HEK293 (cell line): ENCODE data around the gene PGM2.

Experiments used
- CTCF ChIA-PET: fragments of 350-600 bp; formaldehyde crosslinking; extraction: SDS; loops from one replicate; lab custom pipeline; 2021; ENCODE audit warnings: antibody characterized with exemption; lab: Yijun Ruan, JAX
- POLR2A ChIA-PET: fragments of 300-600 bp; formaldehyde crosslinking; extraction: SDS; loops from one replicate; lab custom pipeline; 2020; ENCODE audit warnings: antibody characterized with exemption, inconsistent platforms; lab: Yijun Ruan, JAX
- H3K27ac ChIP-seq: fragments of 200-500 bp; sonication (Bioruptor generic); 2 replicates; pipeline ENCODE4 v1.5.1; 2014; ENCODE audit warnings: low read depth, low read length, control low read depth, inconsistent platforms; ENCODE audit errors: extremely low read depth
- H3K36me3 ChIP-seq, 2 experiments: fragments of 200-500 bp in 1 of 2; sonication (Bioruptor generic) in 1 of 2; 1 replicate in 1 of 2; 2 replicates in 1 of 2; pipeline ENCODE4 v1.5.1; 2014 to 2017; ENCODE audit warnings: inconsistent platforms in 2 of 2, low read length in 2 of 2; ENCODE audit not compliant: control insufficient read depth in 2 of 2, insufficient read depth in 1 of 2
- H3K4me1 ChIP-seq: fragments of 200-500 bp; sonication (Bioruptor generic); 2 replicates; pipeline ENCODE4 v1.5.1; 2014; ENCODE audit warnings: mild to moderate bottlenecking, low read length, inconsistent platforms; ENCODE audit not compliant: control insufficient read depth, insufficient read depth
- H3K4me3 ChIP-seq: 2 replicates; pipeline ENCODE4 v1.5.1; 2011; ENCODE audit warnings: low read depth, mild to moderate bottlenecking, control low read depth, low read length, moderate library complexity
- H3K9me3 ChIP-seq: fragments of 200-500 bp; sonication (Bioruptor generic); 2 replicates; pipeline ENCODE4 v1.5.1; 2014; ENCODE audit warnings: low read depth, low read length, inconsistent platforms; ENCODE audit not compliant: control insufficient read depth, insufficient read depth
- HOXC10 ChIP-seq: sonication (generic); formaldehyde crosslinking; IDR thresholded peaks from 2 replicates; pipeline ENCODE4 v1.8.1; 2023; ENCODE audit warnings: mild to moderate bottlenecking, missing genetic modification reagents
- KLF9 ChIP-seq: fragments of 450-650 bp; formaldehyde crosslinking; IDR thresholded peaks from 2 replicates; pipeline ENCODE4 v1.5.1; 2016; ENCODE audit warnings: missing biosample characterization, missing genetic modification characterization, low read depth
- MZF1 ChIP-seq: fragments of 450-650 bp; formaldehyde crosslinking; IDR thresholded peaks from 2 replicates; pipeline ENCODE4 v1.5.1; 2017; ENCODE audit warnings: missing biosample characterization, missing genetic modification characterization, borderline replicate concordance
- YY1 ChIP-seq: fragments of 450-650 bp; formaldehyde crosslinking; IDR thresholded peaks from 2 replicates; pipeline ENCODE4 v1.5.1; 2018; ENCODE audit warnings: missing biosample characterization, missing genetic modification characterization
- ZBTB7A ChIP-seq: fragments of 450-650 bp; formaldehyde crosslinking; IDR thresholded peaks from 2 replicates; pipeline ENCODE4 v1.5.1; 2016; ENCODE audit warnings: low read depth, missing biosample characterization, missing genetic modification characterization
- ZNF10 ChIP-seq: fragments of 450-650 bp; formaldehyde crosslinking; IDR thresholded peaks from 2 replicates; pipeline ENCODE4 v1.5.1; 2017; ENCODE audit warnings: missing biosample characterization, missing genetic modification characterization
- ZNF112 ChIP-seq: fragments of 450-650 bp; formaldehyde crosslinking; IDR thresholded peaks from 2 replicates; pipeline ENCODE4 v1.5.0; 2017; ENCODE audit warnings: missing biosample characterization, missing genetic modification characterization
- ZNF140 ChIP-seq: fragments of 450-650 bp; formaldehyde crosslinking; IDR thresholded peaks from 2 replicates; pipeline ENCODE4 v1.5.1; 2016; ENCODE audit warnings: missing biosample characterization, missing genetic modification characterization
- ZNF223 ChIP-seq: fragments of 450-650 bp; formaldehyde crosslinking; IDR thresholded peaks from 2 replicates; pipeline ENCODE4 v1.5.1; 2016; ENCODE audit warnings: missing biosample characterization, missing genetic modification characterization
- ZNF302 ChIP-seq: fragments of 450-650 bp; formaldehyde crosslinking; IDR thresholded peaks from 2 replicates; pipeline ENCODE4 v1.5.1; 2016; ENCODE audit warnings: missing biosample characterization, missing genetic modification characterization, low read depth
- ZNF394 ChIP-seq: fragments of 450-650 bp; formaldehyde crosslinking; IDR thresholded peaks from 2 replicates; pipeline ENCODE4 v1.5.1; 2016; ENCODE audit warnings: missing biosample characterization, missing genetic modification characterization, mild to moderate bottlenecking, moderate library complexity, borderline replicate concordance
- ZNF423 ChIP-seq: fragments of 450-650 bp; formaldehyde crosslinking; IDR thresholded peaks from 2 replicates; pipeline ENCODE4 v1.5.1; 2016; ENCODE audit warnings: missing biosample characterization, missing genetic modification characterization
- ZNF544 ChIP-seq: fragments of 450-650 bp; formaldehyde crosslinking; IDR thresholded peaks from 2 replicates; pipeline ENCODE4 v1.5.0; 2017; ENCODE audit warnings: missing biosample characterization, missing genetic modification characterization
- ZNF558 ChIP-seq: fragments of 450-650 bp; formaldehyde crosslinking; IDR thresholded peaks from 2 replicates; pipeline ENCODE4 v1.5.1; 2016; ENCODE audit warnings: missing biosample characterization, missing genetic modification characterization
- ZNF677 ChIP-seq: fragments of 450-650 bp; IDR thresholded peaks from 2 replicates; pipeline ENCODE4 v1.5.0; 2018; ENCODE audit warnings: missing biosample characterization, mild to moderate bottlenecking, missing genetic modification characterization, moderate library complexity
- ZNF707 ChIP-seq: fragments of 450-650 bp; formaldehyde crosslinking; IDR thresholded peaks from 2 replicates; pipeline ENCODE4 v1.5.1; 2016; ENCODE audit warnings: missing biosample characterization, missing genetic modification characterization
- ZNF776 ChIP-seq: fragments of 450-650 bp; formaldehyde crosslinking; IDR thresholded peaks from 2 replicates; pipeline ENCODE4 v1.5.0; 2017; ENCODE audit warnings: missing biosample characterization, missing genetic modification characterization, borderline replicate concordance
- ZNF785 ChIP-seq: fragments of 450-650 bp; formaldehyde crosslinking; IDR thresholded peaks from 2 replicates; pipeline ENCODE4 v1.5.1; 2016; ENCODE audit warnings: missing biosample characterization, missing genetic modification characterization
- ZNF792 ChIP-seq: fragments of 450-650 bp; formaldehyde crosslinking; IDR thresholded peaks from 2 replicates; pipeline ENCODE4 v1.5.1; 2016; ENCODE audit warnings: missing biosample characterization, missing genetic modification characterization
- ZNF843 ChIP-seq: fragments of 450-650 bp; formaldehyde crosslinking; IDR thresholded peaks from 2 replicates; pipeline ENCODE4 v1.5.1; 2016; ENCODE audit warnings: missing biosample characterization, missing genetic modification characterization
- ZSCAN30 ChIP-seq: fragments of 450-650 bp; IDR thresholded peaks from 2 replicates; pipeline ENCODE4 v1.5.1; 2018; ENCODE audit warnings: missing biosample characterization, mild to moderate bottlenecking, missing genetic modification characterization, moderate library complexity
- TF ChIP-seq, protein P1 (sequence below): fragments of 450-650 bp; formaldehyde crosslinking; optimal IDR thresholded peaks from 2 replicates; pipeline ENCODE3; 2016; ENCODE audit warnings: missing biosample characterization, mild to moderate bottlenecking, missing genetic modification characterization
- TF ChIP-seq, protein P2 (sequence below): fragments of 450-650 bp; formaldehyde crosslinking; IDR thresholded peaks from 2 replicates; pipeline ENCODE4 v1.5.1; 2017; ENCODE audit warnings: missing biosample characterization, missing genetic modification characterization
- TF ChIP-seq, protein P3 (sequence below): fragments of 450-650 bp; formaldehyde crosslinking; conservative IDR thresholded peaks from 2 replicates; pipeline ENCODE4 v1.5.1; 2016; ENCODE audit warnings: low read depth, missing biosample characterization, missing genetic modification characterization
- TF ChIP-seq, protein P4 (sequence below): fragments of 450-650 bp; formaldehyde crosslinking; IDR thresholded peaks from 2 replicates; pipeline ENCODE4 v1.5.1; 2017; ENCODE audit warnings: missing biosample characterization, missing genetic modification characterization
- TF ChIP-seq, protein P5 (sequence below): fragments of 450-650 bp; formaldehyde crosslinking; IDR thresholded peaks from 2 replicates; pipeline ENCODE4 v1.5.1; 2016; ENCODE audit warnings: missing biosample characterization, missing genetic modification characterization

Gene PGM2

DNA sequence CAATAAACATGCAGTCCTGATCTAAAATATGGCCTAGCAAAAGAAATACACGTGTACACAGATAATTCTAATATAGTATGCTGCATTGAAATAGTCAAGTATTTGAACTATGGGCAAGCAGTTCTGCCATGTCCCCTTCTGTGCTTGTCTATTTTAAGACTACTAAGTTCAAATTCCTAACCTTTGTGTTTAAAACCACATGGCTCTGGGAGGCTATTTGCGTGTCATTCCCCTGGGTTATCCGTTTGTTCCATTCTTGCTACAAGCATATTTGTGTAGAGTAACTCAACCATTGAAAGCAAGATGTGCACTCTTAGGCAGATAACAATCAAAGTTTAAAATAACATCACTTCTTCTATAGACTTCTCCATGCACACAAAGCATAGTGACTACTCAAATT, 39.0 kb downstream of the PGM2 start:
- ChIA-PET POLR2A (no interaction called here), CTCF (no interaction called here)
- Histone ChIP-seq H3K4me3 (no peak overlapping the region), H3K27ac (no peak overlapping the region), H3K4me1 (no peaks in the 10 kb centered on the region), H3K36me3 (peaks cover 0 to 51% of the 10 kb centered on the region in 2 experiments; a peak in 1 of 3 replicates), H3K9me3 (no peaks in the 10 kb centered on the region)
- TF ChIP-seq ZNF423 (tag by site-specific recombination): no peak
- TF ChIP-seq ZNF792 (tag by site-specific recombination): no peak
- no peak for TF ChIP-seq ZNF223 (tag by site-specific recombination)
- no peak for TF ChIP-seq ZSCAN30 (tag by site-specific recombination)
- TF ChIP-seq ZNF302 (tag by site-specific recombination): no peak
- no peak for TF ChIP-seq HOXC10
- TF ChIP-seq, protein P1, sequence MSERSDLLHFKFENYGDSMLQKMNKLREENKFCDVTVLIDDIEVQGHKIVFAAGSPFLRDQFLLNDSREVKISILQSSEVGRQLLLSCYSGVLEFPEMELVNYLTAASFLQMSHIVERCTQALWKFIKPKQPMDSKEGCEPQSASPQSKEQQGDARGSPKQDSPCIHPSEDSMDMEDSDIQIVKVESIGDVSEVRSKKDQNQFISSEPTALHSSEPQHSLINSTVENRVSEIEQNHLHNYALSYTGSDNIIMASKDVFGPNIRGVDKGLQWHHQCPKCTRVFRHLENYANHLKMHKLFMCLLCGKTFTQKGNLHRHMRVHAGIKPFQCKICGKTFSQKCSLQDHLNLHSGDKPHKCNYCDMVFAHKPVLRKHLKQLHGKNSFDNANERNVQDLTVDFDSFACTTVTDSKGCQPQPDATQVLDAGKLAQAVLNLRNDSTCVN (tag by site-specific recombination): no peak
- TF ChIP-seq, protein P2, sequence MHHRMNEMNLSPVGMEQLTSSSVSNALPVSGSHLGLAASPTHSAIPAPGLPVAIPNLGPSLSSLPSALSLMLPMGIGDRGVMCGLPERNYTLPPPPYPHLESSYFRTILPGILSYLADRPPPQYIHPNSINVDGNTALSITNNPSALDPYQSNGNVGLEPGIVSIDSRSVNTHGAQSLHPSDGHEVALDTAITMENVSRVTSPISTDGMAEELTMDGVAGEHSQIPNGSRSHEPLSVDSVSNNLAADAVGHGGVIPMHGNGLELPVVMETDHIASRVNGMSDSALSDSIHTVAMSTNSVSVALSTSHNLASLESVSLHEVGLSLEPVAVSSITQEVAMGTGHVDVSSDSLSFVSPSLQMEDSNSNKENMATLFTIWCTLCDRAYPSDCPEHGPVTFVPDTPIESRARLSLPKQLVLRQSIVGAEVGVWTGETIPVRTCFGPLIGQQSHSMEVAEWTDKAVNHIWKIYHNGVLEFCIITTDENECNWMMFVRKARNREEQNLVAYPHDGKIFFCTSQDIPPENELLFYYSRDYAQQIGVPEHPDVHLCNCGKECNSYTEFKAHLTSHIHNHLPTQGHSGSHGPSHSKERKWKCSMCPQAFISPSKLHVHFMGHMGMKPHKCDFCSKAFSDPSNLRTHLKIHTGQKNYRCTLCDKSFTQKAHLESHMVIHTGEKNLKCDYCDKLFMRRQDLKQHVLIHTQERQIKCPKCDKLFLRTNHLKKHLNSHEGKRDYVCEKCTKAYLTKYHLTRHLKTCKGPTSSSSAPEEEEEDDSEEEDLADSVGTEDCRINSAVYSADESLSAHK (tag by site-specific recombination): no peak

DNA sequence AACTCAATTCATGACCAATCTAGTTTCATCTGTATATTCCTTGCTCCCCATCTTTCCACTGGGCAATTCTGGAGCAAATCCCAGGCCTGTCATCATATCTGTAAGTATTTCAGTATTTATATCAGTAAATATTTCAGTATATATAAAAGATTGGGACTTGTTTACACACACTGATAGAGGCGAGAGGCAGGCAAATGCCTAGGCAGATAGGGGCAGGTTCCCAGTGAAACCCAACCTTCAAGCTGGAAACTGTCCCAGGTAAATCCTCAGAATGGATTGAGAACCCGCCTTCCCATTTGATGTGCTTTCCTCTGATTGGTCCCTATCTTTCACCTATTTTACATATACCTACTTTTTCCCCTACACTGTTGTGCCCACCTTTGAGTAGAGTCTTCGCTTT, 40.6 kb downstream of the PGM2 start:
- POLR2A ChIA-PET: no interaction called here

More for the DNA sequence above, 40.6 kb downstream of the PGM2 start:
- TF ChIP-seq, protein P3, sequence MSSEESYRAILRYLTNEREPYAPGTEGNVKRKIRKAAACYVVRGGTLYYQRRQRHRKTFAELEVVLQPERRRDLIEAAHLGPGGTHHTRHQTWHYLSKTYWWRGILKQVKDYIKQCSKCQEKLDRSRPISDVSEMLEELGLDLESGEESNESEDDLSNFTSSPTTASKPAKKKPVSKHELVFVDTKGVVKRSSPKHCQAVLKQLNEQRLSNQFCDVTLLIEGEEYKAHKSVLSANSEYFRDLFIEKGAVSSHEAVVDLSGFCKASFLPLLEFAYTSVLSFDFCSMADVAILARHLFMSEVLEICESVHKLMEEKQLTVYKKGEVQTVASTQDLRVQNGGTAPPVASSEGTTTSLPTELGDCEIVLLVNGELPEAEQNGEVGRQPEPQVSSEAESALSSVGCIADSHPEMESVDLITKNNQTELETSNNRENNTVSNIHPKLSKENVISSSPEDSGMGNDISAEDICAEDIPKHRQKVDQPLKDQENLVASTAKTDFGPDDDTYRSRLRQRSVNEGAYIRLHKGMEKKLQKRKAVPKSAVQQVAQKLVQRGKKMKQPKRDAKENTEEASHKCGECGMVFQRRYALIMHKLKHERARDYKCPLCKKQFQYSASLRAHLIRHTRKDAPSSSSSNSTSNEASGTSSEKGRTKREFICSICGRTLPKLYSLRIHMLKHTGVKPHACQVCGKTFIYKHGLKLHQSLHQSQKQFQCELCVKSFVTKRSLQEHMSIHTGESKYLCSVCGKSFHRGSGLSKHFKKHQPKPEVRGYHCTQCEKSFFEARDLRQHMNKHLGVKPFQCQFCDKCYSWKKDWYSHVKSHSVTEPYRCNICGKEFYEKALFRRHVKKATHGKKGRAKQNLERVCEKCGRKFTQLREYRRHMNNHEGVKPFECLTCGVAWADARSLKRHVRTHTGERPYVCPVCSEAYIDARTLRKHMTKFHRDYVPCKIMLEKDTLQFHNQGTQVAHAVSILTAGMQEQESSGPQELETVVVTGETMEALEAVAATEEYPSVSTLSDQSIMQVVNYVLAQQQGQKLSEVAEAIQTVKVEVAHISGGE (tag by site-specific recombination): no peak
- TF ChIP-seq ZNF544 (tag by site-specific recombination) (no peak), MZF1 (no peak), ZNF112 (no peak), ZNF785 (tag by site-specific recombination) (no peak), YY1 (no peak), ZNF776 (no peak), ZNF558 (tag by site-specific recombination) (no peak), ZNF677 (tag by site-specific recombination) (no peak), ZNF10 (no peak), ZBTB7A (no peak), ZNF394 (tag by site-specific recombination) (no peak), ZNF707 (tag by site-specific recombination) (no peak), ZNF843 (no peak), ZNF140 (no peak), KLF9 (no peak)
- TF ChIP-seq, protein P4, sequence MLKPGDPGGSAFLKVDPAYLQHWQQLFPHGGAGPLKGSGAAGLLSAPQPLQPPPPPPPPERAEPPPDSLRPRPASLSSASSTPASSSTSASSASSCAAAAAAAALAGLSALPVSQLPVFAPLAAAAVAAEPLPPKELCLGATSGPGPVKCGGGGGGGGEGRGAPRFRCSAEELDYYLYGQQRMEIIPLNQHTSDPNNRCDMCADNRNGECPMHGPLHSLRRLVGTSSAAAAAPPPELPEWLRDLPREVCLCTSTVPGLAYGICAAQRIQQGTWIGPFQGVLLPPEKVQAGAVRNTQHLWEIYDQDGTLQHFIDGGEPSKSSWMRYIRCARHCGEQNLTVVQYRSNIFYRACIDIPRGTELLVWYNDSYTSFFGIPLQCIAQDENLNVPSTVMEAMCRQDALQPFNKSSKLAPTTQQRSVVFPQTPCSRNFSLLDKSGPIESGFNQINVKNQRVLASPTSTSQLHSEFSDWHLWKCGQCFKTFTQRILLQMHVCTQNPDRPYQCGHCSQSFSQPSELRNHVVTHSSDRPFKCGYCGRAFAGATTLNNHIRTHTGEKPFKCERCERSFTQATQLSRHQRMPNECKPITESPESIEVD (tag by site-specific recombination): no peak
- TF ChIP-seq, protein P5, sequence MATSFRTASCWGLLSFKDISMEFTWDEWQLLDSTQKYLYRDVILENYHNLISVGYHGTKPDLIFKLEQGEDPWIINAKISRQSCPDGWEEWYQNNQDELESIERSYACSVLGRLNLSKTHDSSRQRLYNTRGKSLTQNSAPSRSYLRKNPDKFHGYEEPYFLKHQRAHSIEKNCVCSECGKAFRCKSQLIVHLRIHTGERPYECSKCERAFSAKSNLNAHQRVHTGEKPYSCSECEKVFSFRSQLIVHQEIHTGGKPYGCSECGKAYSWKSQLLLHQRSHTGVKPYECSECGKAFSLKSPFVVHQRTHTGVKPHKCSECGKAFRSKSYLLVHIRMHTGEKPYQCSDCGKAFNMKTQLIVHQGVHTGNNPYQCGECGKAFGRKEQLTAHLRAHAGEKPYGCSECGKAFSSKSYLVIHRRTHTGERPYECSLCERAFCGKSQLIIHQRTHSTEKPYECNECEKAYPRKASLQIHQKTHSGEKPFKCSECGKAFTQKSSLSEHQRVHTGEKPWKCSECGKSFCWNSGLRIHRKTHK (tag by site-specific recombination): no peak
- TF ChIP-seq, all 188 proteins: peak for 0
- Histone ChIP-seq H3K4me3 (no peak overlapping the region), H3K4me1 (no peaks in the 10 kb centered on the region), H3K9me3 (no peaks in the 10 kb centered on the region), H3K27ac (no peak overlapping the region), H3K36me3 (peaks cover 0 to 40% of the 10 kb centered on the region in 2 experiments; a peak in 1 of 3 replicates)
- CTCF ChIA-PET: interaction anchor here (0.6 kb wide), 1 partner anchor 41 kb away, joined by 3 read pairs; no protein-coding TSS in a partner anchor
